K562 (cell line): ENCODE results near the gene RPS4Y1. TPM values are rescaled to one million over a fixed set of nuclear protein-coding genes. Genes with fewer than 3 reads are reported as not detected.

Source experiments
- BHLHE40 ChIP-seq: IDR thresholded peaks from 2 replicates; pipeline ENCODE4 v1.6.1; 2011; ENCODE audit warnings: low read length, improper control_type of control experiment
- DIDO1 ChIP-seq: fragments of 450-650 bp; IDR thresholded peaks from 2 replicates; pipeline ENCODE4 v1.6.1; 2016; ENCODE audit warnings: low read depth, missing biosample characterization, missing genetic modification characterization
- THAP12 ChIP-seq: fragments of 250-450 bp; sonication (Bioruptor Pico); IDR thresholded peaks from 2 replicates; pipeline ENCODE4 v1.9.0; 2021; ENCODE audit warnings: mild to moderate bottlenecking, inconsistent platforms
- UBTF ChIP-seq, 2 experiments: IDR thresholded peaks; 2 replicates each; pipeline ENCODE4 v1.6.1; 2012; ENCODE audit warnings: improper control_type of control experiment in 2 of 2, low read depth in 2 of 2, low read length in 2 of 2, borderline replicate concordance in 1 of 2
- ZNF77 ChIP-seq: fragments of 250-450 bp; sonication (Bioruptor Pico); IDR thresholded peaks from 2 replicates; pipeline ENCODE4 v1.5.0; 2020
- polyA plus RNA-seq, 8 experiments: library from polyadenylated mRNA; depleted of rRNA in 4 of 8; stranded (reverse) in 5 of 8; unstranded in 3 of 8; fragments of >200 nt; fragmentation: Nextera tagmentation in 2 of 8; fragmentation: Illumina TruSeq in 1 of 8; extraction: Ambion mirVana in 2 of 8; extraction: Trizol in 1 of 8; gene quantifications; 2 replicates each; pipeline versions ENCODE4 v1.2.1 to v1.2.3, GENCODE V29; 2011 to 2014; ENCODE audit warnings: inconsistent platforms in 1 of 8, missing spikeins in 1 of 8
- small RNA-seq: library from RNA; depleted of rRNA; stranded (forward); fragments of <200 nt; gene quantifications from one replicate; pipeline ENCODE3, GENCODE V24; 2014
- total RNA-seq, 7 experiments: library from RNA; depleted of rRNA in 6 of 7; stranded (reverse); fragments of >200 nt in 6 of 7; fragmentation: Illumina TruSeq in 2 of 7; extraction: Trizol in 2 of 7; gene quantifications; 2 replicates each; pipeline versions ENCODE4 v1.2.1 to v1.2.3, GENCODE V29; 2011 to 2021; ENCODE audit warnings: low replicate concordance in 1 of 7

RPS4Y1 gene
- total and polyA plus RNA-seq, 9 of the 15 experiments (the other 6 are each of a cell fraction or from before 2014, with no cell fraction given), result 0.40 TPM; not detected in 8

DNA sequence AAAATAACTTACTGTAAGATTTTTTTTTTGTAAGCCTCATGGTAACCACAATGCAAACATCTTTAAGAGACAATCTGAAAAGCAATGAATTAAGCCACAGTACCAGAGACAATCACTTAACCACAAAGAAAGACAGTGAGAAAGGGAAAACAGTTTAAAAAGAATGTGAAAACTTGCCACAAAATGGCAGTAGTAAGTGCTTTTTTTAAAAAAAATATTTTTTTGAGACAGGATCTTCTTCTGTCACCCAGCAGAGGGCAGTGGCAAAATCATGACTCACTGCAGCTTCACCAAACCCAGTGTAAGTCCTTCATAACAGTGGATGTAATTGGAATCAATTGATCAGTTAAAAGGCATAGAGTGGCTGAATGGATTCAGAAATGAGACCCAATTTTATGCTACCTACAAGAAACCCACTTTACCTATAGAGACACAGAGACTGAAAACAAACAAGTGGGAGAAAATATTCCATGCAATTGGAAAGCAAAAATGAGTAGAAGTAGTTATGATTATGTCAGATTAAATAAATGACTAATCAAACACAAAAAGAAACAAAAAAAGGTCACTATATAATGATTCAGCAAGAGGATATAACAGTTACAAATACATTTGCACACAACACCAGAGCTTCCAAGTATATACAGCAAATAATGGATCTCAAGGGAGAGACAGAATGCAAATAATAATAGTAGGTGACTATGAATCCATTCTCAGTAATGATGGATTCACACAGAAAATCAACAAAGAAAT, 71.8 kb downstream of the RPS4Y1 start (continued):
- TF ChIP-seq THAP12 (CRISPR knock-in tag), result no peak
- no peak for TF ChIP-seq UBTF (IDR thresholded peaks at IDR 0.05; ENCODE audit: borderline replicate concordance in 1 of 2, low read depth in 2 of 2, low read length in 2 of 2)
- no peak for TF ChIP-seq ZNF77
- no peak for TF ChIP-seq BHLHE40
- no peak for TF ChIP-seq DIDO1 (tag)
- TF ChIP-seq, all 486 proteins: peak for 0

Small RNA genes within 50 kb of the gene (small RNA-seq; reads per million reads assigned to genes)
- gene TOMM22P2, result not detected

Other genes starting within 250 kb of the RPS4Y1 start
- not detected in 2 replicates for gene SRY, start 53.9 kb upstream of the RPS4Y1 start, total RNA-seq (2014; rRNA removed)
- gene SRY, start 53.9 kb upstream of the RPS4Y1 start, total RNA-seq (2014; rRNA removed; fragmentation: Illumina TruSeq; extraction: Trizol), result not detected in 2 replicates
- gene SRY, start 53.9 kb upstream of the RPS4Y1 start, total RNA-seq (2015; rRNA removed; fragmentation: Illumina TruSeq; extraction: Trizol), result not detected in 2 replicates
- not detected in 2 replicates for gene SRY, start 53.9 kb upstream of the RPS4Y1 start, total RNA-seq (2021)
- gene SRY, start 53.9 kb upstream of the RPS4Y1 start, polyA plus RNA-seq (2011; rRNA removed), result not detected in 2 replicates
- gene SRY, start 53.9 kb upstream of the RPS4Y1 start, polyA plus RNA-seq (2014; fragmentation: Illumina TruSeq; extraction: Trizol), result not detected in 2 replicates
- gene SRY, start 53.9 kb upstream of the RPS4Y1 start, polyA plus RNA-seq (2014; fragmentation: Nextera tagmentation; extraction: Ambion mirVana), result not detected
- gene SRY, start 53.9 kb upstream of the RPS4Y1 start, polyA plus RNA-seq (2014; rRNA removed), result not detected in 2 replicates
- gene ZFY, start 93.8 kb downstream of the RPS4Y1 start, total RNA-seq (2014; rRNA removed), result not detected in 2 replicates
- not detected in 2 replicates for gene ZFY, start 93.8 kb downstream of the RPS4Y1 start, total RNA-seq (2014; rRNA removed; fragmentation: Illumina TruSeq; extraction: Trizol)
- gene ZFY, start 93.8 kb downstream of the RPS4Y1 start, total RNA-seq (2015; rRNA removed; fragmentation: Illumina TruSeq; extraction: Trizol), result not detected in 2 replicates
- not detected in 2 replicates for gene ZFY, start 93.8 kb downstream of the RPS4Y1 start, total RNA-seq (2021)
- not detected in 2 replicates for gene ZFY, start 93.8 kb downstream of the RPS4Y1 start, polyA plus RNA-seq (2011; rRNA removed)
- not detected in 2 replicates for gene ZFY, start 93.8 kb downstream of the RPS4Y1 start, polyA plus RNA-seq (2014; fragmentation: Illumina TruSeq; extraction: Trizol)
- gene ZFY, start 93.8 kb downstream of the RPS4Y1 start, polyA plus RNA-seq (2014; fragmentation: Nextera tagmentation; extraction: Ambion mirVana), result not detected
- gene ZFY, start 93.8 kb downstream of the RPS4Y1 start, polyA plus RNA-seq (2014; rRNA removed), result not detected in 2 replicates